Neural progenitor cell (in vitro differentiated cells): Measurements from ENCODE around the gene RTP5. TPM values are rescaled to one million over a fixed set of nuclear protein-coding genes. Genes with fewer than 3 reads are reported as not detected.

ENCODE experiments used
- DNase-seq: peaks from one replicate; pipeline ENCODE4 v3.0.0-alpha.2; 2016; ENCODE audit warnings: low spot score
- H2AFZ ChIP-seq: fragments of 200-600 bp; sonication (generic); replicated peaks from 2 replicates; pipeline ENCODE4 v1.6.1; 2016; ENCODE audit warnings: antibody characterized with exemption
- H3F3A ChIP-seq: fragments of 200-600 bp; sonication (generic); 2 replicates; pipeline ENCODE4 v1.6.1; 2016; ENCODE audit warnings: antibody characterized with exemption, low read depth
- H3K27ac ChIP-seq: fragments of 200-600 bp; sonication (generic); 2 replicates; pipeline ENCODE4 v1.5.1; 2016; ENCODE audit warnings: mild to moderate bottlenecking
- H3K27me3 ChIP-seq: fragments of 200-600 bp; sonication (generic); 2 replicates; pipeline ENCODE4 v1.6.1; 2016; ENCODE audit warnings: mild to moderate bottlenecking, moderate library complexity
- H3K36me3 ChIP-seq: fragments of 200-600 bp; sonication (generic); 2 replicates; pipeline ENCODE4 v1.5.1; 2016
- H3K4me1 ChIP-seq: fragments of 200-600 bp; sonication (generic); 2 replicates; pipeline ENCODE4 v1.6.1; 2016; ENCODE audit warnings: mixed run types
- H3K4me2 ChIP-seq: fragments of 200-600 bp; sonication (generic); 2 replicates; pipeline ENCODE4 v1.6.1; 2016
- H3K4me3 ChIP-seq: fragments of 200-600 bp; sonication (generic); 2 replicates; pipeline ENCODE4 v1.5.1; 2016
- H3K79me2 ChIP-seq: fragments of 200-600 bp; sonication (generic); 2 replicates; pipeline ENCODE4 v1.6.1; 2016; ENCODE audit warnings: low read depth
- H3K9ac ChIP-seq: fragments of 200-600 bp; sonication (generic); 2 replicates; pipeline ENCODE4 v1.6.1; 2016
- H3K9me3 ChIP-seq: fragments of 200-600 bp; sonication (generic); 2 replicates; pipeline ENCODE4 v1.5.1; 2016; ENCODE audit warnings: low read depth
- H4K20me1 ChIP-seq: fragments of 200-600 bp; sonication (generic); 2 replicates; pipeline ENCODE4 v1.6.1; 2016; ENCODE audit warnings: low read depth
- H3K27ac Mint-ChIP-seq: 3 replicates; pipeline ENCODE4 v1.8.0; 2021; ENCODE audit warnings: mixed read lengths
- H3K27me3 Mint-ChIP-seq: 2 replicates; pipeline ENCODE4 v1.8.0; 2022; ENCODE audit warnings: low read depth, mild to moderate bottlenecking, inconsistent platforms, moderate library complexity, mixed read lengths; ENCODE audit not compliant: insufficient read depth
- H3K36me3 Mint-ChIP-seq: 3 replicates; pipeline ENCODE4 v1.8.0; 2021; ENCODE audit warnings: mixed read lengths
- H3K4me1 Mint-ChIP-seq: 3 replicates; pipeline ENCODE4 v1.8.0; 2021; ENCODE audit warnings: mixed read lengths
- H3K4me3 Mint-ChIP-seq: 3 replicates; pipeline ENCODE4 v1.8.0; 2021; ENCODE audit warnings: mild to moderate bottlenecking, moderate library complexity, mixed read lengths
- H3K9me3 Mint-ChIP-seq: 3 replicates; pipeline ENCODE4 v1.8.0; 2020; ENCODE audit warnings: mixed read lengths
- EZH2 ChIP-seq: fragments of 200-600 bp; sonication (generic); IDR thresholded peaks from 2 replicates; pipeline ENCODE4 v1.6.1; 2017; ENCODE audit warnings: antibody characterized with exemption, mild to moderate bottlenecking, moderate library complexity
- EZH2phosphoT487 ChIP-seq: fragments of 200-600 bp; sonication (generic); IDR thresholded peaks from 2 replicates; pipeline ENCODE4 v1.6.1; 2017; ENCODE audit warnings: antibody characterized with exemption
- total RNA-seq: library from RNA; depleted of rRNA; stranded (reverse); fragments of >200 nt; gene quantifications from 2 replicates; pipeline ENCODE4 v1.2.3, GENCODE V29; 2015; ENCODE audit warnings: low replicate concordance
- TF ChIP-seq, protein P1 (sequence below): fragments of 200-600 bp; sonication (generic); IDR thresholded peaks from 2 replicates; pipeline ENCODE4 v1.5.1; 2017; ENCODE audit warnings: antibody characterized with exemption, mild to moderate bottlenecking

The RTP5 gene
- total RNA-seq, 1 donor from 2014 or later = not detected

DNA sequence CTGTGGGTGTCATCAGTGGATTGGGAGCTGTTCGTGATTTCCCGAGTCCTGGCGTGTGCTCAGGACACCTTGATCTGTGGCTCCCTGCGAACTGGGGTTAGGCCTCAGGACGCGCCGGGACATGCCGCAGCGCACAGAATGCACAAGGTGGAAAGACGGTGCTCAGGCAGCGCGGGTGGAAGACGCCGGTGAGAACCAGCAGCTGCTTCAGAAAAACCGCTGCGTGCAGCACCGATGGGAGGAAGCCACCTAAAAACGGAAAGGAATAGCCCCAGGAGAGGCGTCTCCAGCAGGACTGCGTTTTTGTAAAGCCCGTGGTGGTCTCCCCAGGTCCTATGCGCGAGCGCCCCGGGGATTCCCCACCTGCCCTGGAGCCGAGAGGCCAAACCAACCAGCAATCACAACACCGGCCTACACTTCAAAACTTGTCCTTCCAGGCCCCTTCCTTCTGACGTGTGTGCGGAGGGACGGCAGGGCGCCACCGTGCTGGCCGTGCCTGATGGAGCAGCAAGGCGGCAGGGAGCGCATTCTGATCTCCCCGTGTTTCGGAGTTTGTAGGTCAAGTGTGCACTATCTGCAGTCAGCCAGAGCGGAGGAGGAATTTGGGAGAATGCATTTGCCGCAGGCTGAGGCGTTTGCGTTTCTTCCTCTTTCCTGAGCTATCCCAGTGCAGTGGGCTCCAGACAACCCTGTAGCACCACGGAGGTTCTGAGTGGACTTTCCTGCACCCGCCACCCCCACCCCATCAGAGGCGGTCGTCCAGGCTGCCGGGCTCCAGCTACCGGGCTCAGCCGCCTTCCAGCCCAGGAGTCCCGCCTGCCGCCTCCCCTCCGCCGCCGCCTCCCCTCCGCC lies 32.2 kb downstream of the RTP5 start:
- peaks cover 16% of the 10 kb centered on the region for H3K4me1 ChIP-seq
- no peak overlapping the region for H3K9ac ChIP-seq
- TF ChIP-seq EZH2phosphoT487 (no peak), EZH2 (peak; percentile 33)
- TF ChIP-seq, protein P1, sequence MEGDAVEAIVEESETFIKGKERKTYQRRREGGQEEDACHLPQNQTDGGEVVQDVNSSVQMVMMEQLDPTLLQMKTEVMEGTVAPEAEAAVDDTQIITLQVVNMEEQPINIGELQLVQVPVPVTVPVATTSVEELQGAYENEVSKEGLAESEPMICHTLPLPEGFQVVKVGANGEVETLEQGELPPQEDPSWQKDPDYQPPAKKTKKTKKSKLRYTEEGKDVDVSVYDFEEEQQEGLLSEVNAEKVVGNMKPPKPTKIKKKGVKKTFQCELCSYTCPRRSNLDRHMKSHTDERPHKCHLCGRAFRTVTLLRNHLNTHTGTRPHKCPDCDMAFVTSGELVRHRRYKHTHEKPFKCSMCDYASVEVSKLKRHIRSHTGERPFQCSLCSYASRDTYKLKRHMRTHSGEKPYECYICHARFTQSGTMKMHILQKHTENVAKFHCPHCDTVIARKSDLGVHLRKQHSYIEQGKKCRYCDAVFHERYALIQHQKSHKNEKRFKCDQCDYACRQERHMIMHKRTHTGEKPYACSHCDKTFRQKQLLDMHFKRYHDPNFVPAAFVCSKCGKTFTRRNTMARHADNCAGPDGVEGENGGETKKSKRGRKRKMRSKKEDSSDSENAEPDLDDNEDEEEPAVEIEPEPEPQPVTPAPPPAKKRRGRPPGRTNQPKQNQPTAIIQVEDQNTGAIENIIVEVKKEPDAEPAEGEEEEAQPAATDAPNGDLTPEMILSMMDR = no peak
- no peak overlapping the region for H3K27ac ChIP-seq
- peaks cover 9% of the 10 kb centered on the region for H3F3A ChIP-seq
- no peaks in the 10 kb centered on the region for H3K9me3 ChIP-seq
- Mint-ChIP-seq H3K9me3 (no peaks in the 10 kb centered on the region), H3K4me1 (peaks cover 19% of the 10 kb centered on the region), H3K4me3 (peak overlapping the region; percentile 81), H3K27ac (no peak overlapping the region), H3K27me3 (peaks cover 15% of the 10 kb centered on the region), H3K36me3 (no peaks in the 10 kb centered on the region)
- no peaks in the 10 kb centered on the region for H4K20me1 ChIP-seq
- peak overlapping the region; percentile 50 for H2AFZ ChIP-seq
- DNase-seq = peak; percentile 48
- no peaks in the 10 kb centered on the region for H3K79me2 ChIP-seq
- H3K4me2 ChIP-seq = peak overlapping the region; percentile 91
- no peaks in the 10 kb centered on the region for H3K36me3 ChIP-seq
- H3K4me3 ChIP-seq = peak overlapping the region; percentile 43
- peaks cover 21% of the 10 kb centered on the region for H3K27me3 ChIP-seq

DNA sequence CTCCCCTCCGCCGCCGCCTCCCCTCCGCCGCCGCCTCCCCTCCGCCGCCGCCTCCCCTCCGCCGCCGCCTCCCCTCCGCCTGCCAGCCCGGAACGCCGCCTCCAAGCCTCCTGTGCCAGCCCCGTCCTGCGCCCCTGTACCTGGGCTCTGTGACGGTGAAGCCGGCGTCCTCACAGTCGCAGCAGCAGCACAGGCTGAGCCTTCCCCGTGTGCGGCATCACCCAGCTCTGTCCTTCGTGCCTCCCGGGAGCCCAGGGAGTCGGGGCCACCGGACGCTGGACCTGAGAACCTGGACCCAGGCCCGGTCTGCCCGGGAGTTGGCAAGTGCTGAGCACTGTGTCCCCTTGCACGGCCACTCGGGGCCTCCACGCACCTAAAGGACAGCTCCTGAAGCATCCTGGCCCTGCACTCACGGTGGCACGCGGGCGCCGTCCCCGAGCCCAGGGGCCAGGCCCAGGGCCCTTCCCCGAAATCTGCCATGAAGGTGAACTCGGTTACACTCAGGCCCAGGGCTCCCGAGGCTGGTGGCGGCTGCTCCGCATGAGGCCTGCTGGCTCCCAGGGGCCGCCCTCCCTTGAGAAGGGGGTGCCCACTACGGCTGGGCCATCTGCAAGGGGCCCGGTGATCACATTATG lies 32.9 kb downstream of the RTP5 start:
- peaks cover 19% of the 10 kb centered on the region for H3K4me1 Mint-ChIP-seq
- H3K4me3 Mint-ChIP-seq = no peak overlapping the region

DNA sequence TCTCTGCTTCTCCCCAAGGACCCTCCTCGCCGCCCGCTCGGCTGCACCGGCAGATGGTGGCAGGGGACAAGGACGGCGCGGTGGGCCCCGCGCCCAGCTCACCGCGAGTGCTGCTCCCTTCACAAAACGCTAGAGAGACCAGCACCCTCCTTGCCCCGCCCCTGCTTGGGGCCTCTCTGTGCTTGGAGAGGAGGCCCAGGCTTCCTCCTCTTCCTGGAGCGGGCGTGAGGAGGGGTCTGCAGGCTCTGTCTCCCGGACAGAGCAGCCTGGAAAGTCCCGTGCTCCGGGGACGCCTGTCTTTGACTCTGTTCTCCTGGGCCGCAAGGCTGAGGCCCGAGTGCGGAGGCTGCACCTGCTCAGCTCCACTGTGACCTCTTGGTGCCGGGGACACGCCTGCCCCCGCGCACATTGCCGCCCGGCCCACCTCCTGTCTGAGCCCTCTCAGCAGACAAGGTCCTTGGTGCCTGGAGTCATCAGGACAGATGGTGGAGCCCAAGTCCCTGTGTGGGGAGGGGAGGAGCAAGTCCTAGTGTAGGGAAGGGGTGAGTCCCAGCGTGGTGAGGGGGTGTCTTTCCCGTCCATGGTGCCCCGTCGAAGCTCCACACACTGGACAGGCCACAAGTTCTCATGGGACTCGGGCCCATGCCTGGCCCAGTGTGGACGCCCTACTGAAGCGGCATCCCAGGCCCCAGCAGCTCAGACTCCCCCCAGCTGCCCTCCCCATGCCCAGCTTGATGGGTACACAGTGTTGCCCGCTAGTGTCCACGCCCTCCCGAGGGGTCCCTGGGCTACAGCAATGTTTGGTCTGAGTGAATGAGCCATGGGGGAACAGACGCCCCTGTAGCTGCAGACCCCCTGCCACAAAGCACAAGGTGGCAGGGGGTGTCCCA lies 33.8 kb downstream of the RTP5 start:
- Histone ChIP-seq H4K20me1 (no peaks in the 10 kb centered on the region), H3K4me2 (no peak overlapping the region), H3K9me3 (no peaks in the 10 kb centered on the region), H3K36me3 (no peaks in the 10 kb centered on the region), H3K4me3 (no peak overlapping the region), H3K27ac (no peak overlapping the region), H3K9ac (no peak overlapping the region), H3K4me1 (peaks cover 16% of the 10 kb centered on the region), H3K27me3 (peaks cover 21% of the 10 kb centered on the region), H2AFZ (no peak overlapping the region), H3F3A (peaks cover 9% of the 10 kb centered on the region), H3K79me2 (no peaks in the 10 kb centered on the region)
- Mint-ChIP-seq H3K4me3 (no peak overlapping the region), H3K9me3 (no peaks in the 10 kb centered on the region), H3K27ac (no peak overlapping the region), H3K4me1 (peaks cover 17% of the 10 kb centered on the region), H3K36me3 (no peaks in the 10 kb centered on the region), H3K27me3 (peaks cover 11% of the 10 kb centered on the region)
- no peak for DNase-seq
- TF ChIP-seq, protein P1 = no peak
- TF ChIP-seq EZH2 (no peak), EZH2phosphoT487 (no peak)

More for the DNA sequence above, 32.9 kb downstream of the RTP5 start:
- no peaks in the 10 kb centered on the region for H3K9me3 Mint-ChIP-seq
- H3K36me3 Mint-ChIP-seq = no peaks in the 10 kb centered on the region
- H3K9ac ChIP-seq = no peak overlapping the region
- peaks cover 11% of the 10 kb centered on the region for H3K27me3 Mint-ChIP-seq
- H3K27me3 ChIP-seq = peaks cover 21% of the 10 kb centered on the region
- H3K4me2 ChIP-seq = peak overlapping the region; percentile 91
- no peak overlapping the region for H3K27ac ChIP-seq
- peaks cover 16% of the 10 kb centered on the region for H3K4me1 ChIP-seq
- no peak overlapping the region for H2AFZ ChIP-seq
- H3K36me3 ChIP-seq = no peaks in the 10 kb centered on the region
- peaks cover 9% of the 10 kb centered on the region for H3F3A ChIP-seq
- DNase-seq = no peak
- H3K79me2 ChIP-seq = no peaks in the 10 kb centered on the region
- no peak overlapping the region for H3K27ac Mint-ChIP-seq
- TF ChIP-seq EZH2 = no peak
- TF ChIP-seq EZH2phosphoT487 = no peak
- TF ChIP-seq, protein P1 = no peak
- peak overlapping the region; percentile 43 for H3K4me3 ChIP-seq
- H4K20me1 ChIP-seq = no peaks in the 10 kb centered on the region
- H3K9me3 ChIP-seq = no peaks in the 10 kb centered on the region
